ENCODE measurements around the gene DIABLO. TPM values are rescaled to one million over a fixed set of nuclear protein-coding genes. Genes with fewer than 3 reads are reported as not detected.
"Not testable (repeated sequence)": the region's sequence is repeated elsewhere in the genome, so short reads cannot be mapped to it uniquely, and the experiment has no call there.

Gene DIABLO
- total RNA-seq, 1 donor from 2014 or later, result 57.6 TPM

DNA sequence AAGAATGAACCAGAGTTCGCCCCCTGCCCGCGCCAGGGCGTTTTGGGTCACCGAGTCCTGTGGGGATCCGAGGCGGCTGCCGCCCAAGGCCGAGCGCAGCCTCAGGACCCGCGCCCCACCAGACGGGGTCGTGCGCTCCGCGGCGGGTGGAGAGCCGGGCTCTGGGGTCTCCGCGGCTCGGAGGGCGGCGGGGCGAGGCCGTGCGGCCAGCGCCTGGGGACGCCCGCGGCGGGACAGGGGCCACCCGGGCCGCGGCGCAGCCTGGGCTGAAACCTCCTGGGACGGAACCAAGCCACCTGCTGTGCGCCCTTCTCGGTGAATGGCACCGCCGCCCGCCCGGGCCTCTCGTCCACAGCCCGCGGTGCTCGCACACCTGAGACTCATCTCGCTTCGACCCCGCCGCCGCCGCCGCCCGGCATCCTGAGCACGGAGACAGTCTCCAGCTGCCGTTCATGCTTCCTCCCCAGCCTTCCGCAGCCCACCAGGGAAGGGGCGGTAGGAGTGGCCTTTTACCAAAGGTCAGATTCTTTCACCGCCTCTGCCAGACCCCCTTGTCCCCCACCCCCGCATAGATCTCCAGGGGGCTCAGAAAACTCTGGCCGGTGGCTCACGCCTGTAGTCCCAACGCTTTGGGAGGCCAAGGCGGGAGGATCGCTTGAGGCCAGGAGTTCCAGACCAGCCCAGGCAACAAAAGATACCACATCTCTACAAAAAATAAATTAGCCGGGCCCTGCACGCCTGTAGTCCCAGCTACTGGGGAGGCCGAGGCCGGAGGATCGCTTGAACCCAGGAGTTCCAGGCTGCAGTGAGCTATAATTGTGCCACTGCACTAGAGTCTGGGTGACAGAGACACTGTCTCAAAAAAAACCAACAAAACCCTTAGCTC lies 21.4 kb downstream of the DIABLO start:
- Mint-ChIP-seq H3K36me3 (peaks cover 13% of the 10 kb centered on the region), H3K27me3 (peaks cover 46% of the 10 kb centered on the region), H3K27ac (peak overlapping the region; percentile 49), H3K4me1 (ENCODE audit: unreplicated experiment) (peaks cover 4% of the 10 kb centered on the region), H3K9me3 (no peaks in the 10 kb centered on the region), H3K4me3 (peak overlapping the region; percentile 92)
- TF ChIP-seq, protein P1, sequence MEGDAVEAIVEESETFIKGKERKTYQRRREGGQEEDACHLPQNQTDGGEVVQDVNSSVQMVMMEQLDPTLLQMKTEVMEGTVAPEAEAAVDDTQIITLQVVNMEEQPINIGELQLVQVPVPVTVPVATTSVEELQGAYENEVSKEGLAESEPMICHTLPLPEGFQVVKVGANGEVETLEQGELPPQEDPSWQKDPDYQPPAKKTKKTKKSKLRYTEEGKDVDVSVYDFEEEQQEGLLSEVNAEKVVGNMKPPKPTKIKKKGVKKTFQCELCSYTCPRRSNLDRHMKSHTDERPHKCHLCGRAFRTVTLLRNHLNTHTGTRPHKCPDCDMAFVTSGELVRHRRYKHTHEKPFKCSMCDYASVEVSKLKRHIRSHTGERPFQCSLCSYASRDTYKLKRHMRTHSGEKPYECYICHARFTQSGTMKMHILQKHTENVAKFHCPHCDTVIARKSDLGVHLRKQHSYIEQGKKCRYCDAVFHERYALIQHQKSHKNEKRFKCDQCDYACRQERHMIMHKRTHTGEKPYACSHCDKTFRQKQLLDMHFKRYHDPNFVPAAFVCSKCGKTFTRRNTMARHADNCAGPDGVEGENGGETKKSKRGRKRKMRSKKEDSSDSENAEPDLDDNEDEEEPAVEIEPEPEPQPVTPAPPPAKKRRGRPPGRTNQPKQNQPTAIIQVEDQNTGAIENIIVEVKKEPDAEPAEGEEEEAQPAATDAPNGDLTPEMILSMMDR (conservative IDR thresholded peaks at IDR 0.05), result no peak
- no peak for DNase-seq (ENCODE audit: extremely low spot score, unreplicated experiment)

DNA sequence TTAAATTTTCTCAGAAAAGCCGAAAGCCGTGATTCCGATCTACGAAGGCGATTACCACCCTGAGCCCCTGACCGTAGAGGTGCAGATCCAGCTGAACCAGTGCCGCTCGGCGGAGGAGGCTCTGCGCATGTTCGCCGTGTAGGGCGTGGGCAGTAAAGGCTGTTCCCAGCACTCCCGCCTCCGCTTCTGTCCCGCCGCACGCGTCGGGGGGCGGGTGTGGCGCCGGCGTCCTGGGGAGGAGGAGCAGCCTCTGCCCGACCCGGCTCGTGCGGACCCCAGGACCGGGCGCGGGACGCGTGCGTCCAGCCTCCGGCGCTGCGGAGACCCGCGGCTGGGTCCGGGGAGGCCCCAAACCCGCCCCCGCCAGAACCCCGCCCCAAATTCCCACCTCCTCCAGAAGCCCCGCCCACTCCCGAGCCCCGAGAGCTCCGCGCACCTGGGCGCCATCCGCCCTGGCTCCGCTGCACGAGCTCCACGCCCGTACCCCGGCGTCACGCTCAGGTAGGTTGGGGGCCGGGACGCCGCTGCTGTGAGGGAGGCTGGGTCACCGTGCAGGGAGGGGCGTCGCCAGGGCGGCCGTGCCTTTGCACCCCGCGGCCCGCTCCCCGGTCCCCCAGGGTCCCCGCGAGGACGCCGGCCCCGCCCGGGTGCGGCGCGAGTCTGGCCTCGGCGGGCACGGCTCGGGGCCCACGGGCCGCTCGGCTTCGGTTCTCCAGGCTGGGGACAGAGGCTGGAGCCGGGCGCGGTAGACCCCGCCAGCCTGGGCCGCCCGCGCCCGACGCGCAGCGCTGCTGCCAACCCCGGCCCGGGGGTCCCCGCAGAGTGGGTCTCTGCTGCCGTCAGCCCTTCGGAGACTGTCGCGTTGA lies 22.3 kb downstream of the DIABLO start, which contains the start of gene B3GNT4:
Gene B3GNT4, plus strand, starts transcription at position 409 of the 866 bp plus-strand sequence. CDS start 910 bp downstream, outside the sequence.
- peak within 1 kb of the TSS; percentile 92 for H3K4me3 Mint-ChIP-seq
- H3K36me3 Mint-ChIP-seq, result peaks cover 10% of the 10 kb centered on the region
- DNase-seq (ENCODE audit: extremely low spot score, unreplicated experiment), result no peak
- peaks cover 45% of the 10 kb centered on the region for H3K27me3 Mint-ChIP-seq
- TF ChIP-seq, protein P1 (conservative IDR thresholded peaks at IDR 0.05), result no peak
- H3K9me3 Mint-ChIP-seq, result no peaks in the 10 kb centered on the region
- peak within 1 kb of the TSS; percentile 56 for H3K27ac Mint-ChIP-seq
- H3K4me1 Mint-ChIP-seq (ENCODE audit: unreplicated experiment), result peaks cover 4% of the 10 kb centered on the region

DNA sequence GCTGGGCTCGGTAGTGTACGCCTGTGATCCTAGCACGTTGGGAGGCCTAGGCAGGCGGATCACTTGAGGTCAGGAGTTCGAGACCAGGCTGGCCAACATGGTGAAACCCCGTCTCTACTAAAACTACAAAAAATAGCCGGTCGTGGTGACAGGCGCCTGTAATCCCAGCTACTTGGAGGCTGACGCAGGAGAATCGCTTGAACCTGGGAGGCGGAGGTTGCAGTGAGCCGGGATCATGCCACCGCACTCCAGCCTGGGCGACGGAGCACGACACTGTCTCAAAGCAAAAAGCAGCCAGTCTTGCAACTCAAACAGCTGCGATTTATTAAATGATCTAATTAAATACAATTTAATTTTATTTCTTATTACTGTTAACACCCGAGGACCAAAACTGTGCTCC lies 23.0 kb downstream of the DIABLO start:
- Mint-ChIP-seq H3K27me3 (peaks cover 47% of the 10 kb centered on the region), H3K4me3 (peak overlapping the region; percentile 87), H3K27ac (peak overlapping the region; percentile 56)
- not testable (repeated sequence) for DNase-seq (ENCODE audit: extremely low spot score, unreplicated experiment); H3K36me3 Mint-ChIP-seq; H3K4me1 Mint-ChIP-seq (ENCODE audit: unreplicated experiment); H3K9me3 Mint-ChIP-seq

DNA sequence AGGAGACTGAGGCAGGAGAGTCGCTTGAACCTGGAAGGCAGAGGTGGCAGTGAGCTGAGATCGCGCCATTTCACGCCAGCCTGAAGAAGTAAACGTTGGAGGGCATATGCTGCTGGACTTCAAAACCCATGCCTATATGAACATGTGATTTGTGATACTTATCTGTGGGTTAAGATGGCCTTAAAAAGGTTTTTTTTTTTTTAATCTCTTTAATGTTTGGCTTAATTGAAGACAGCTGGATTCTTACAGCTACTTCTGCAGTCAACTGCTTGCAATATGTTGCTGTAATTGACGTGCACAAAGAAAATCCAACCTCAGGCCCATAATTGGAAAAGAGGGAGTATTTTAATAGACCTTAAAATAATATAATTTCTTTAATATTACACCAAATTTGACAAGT lies 23.8 kb downstream of the DIABLO start:
- no peaks in the 10 kb centered on the region for H3K9me3 Mint-ChIP-seq
- peak overlapping the region; percentile 8 for H3K4me3 Mint-ChIP-seq
- TF ChIP-seq, protein P1 (conservative IDR thresholded peaks at IDR 0.05), result no peak
- H3K4me1 Mint-ChIP-seq (ENCODE audit: unreplicated experiment), result peaks cover 10% of the 10 kb centered on the region
- H3K27me3 Mint-ChIP-seq, result peaks cover 52% of the 10 kb centered on the region
- H3K36me3 Mint-ChIP-seq, result no peaks in the 10 kb centered on the region
- no peak overlapping the region for H3K27ac Mint-ChIP-seq
- DNase-seq (ENCODE audit: extremely low spot score, unreplicated experiment), result no peak

DNA sequence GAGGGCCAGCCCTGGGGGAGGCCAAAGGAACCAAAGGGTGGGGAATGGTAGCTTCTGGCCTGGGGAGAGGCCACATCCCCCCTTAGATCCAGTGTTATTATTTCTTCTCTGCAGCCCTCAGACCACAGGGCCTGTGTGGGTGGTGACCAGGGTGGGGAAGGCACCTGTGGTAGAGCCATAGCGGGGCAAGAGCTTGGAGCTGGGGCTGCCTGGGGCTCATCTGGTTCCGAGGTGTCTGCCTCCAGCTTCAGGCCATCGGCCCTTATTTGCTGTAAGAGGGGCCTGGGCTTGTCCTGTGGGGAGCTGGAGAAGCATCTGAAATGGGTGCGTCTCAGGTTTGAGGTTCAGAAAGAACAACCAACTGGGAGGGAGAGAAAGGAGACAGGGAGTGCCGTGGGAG lies 24.5 kb downstream of the DIABLO start:
- TF ChIP-seq, protein P1 (conservative IDR thresholded peaks at IDR 0.05), result no peak
- no peak for DNase-seq (ENCODE audit: extremely low spot score, unreplicated experiment)
- Mint-ChIP-seq H3K27me3 (peaks cover 47% of the 10 kb centered on the region), H3K4me1 (ENCODE audit: unreplicated experiment) (peaks cover 10% of the 10 kb centered on the region), H3K36me3 (no peaks in the 10 kb centered on the region), H3K4me3 (peak overlapping the region; percentile 8), H3K27ac (no peak overlapping the region), H3K9me3 (no peaks in the 10 kb centered on the region)

Data from type B pancreatic cell (in vitro differentiated cells).